WTC11 (cell line): ENCODE results near the gene GAPDHS. TPM values are rescaled to one million over a fixed set of nuclear protein-coding genes. Genes with fewer than 3 reads are reported as not detected.

Source experiments
- ATAC-seq: fragments of 200-7000 bp; cut with Tn5 transposase; 2 replicates; pipeline ENCODE4 v1.10.0; 2021; ENCODE audit warnings: mild to moderate bottlenecking, moderate library complexity
- CTCF ChIA-PET: fragments of 300-600 bp; sonication (Branson Sonifier 250); formaldehyde crosslinking; loops from one replicate; lab custom pipeline; 2021; ENCODE audit warnings: antibody characterized with exemption; lab: Charles Lee
- POLR2A ChIA-PET: fragments of 350-600 bp; sonication (Branson Sonifier 250); formaldehyde crosslinking; loops from one replicate; lab custom pipeline; 2021; ENCODE audit warnings: antibody characterized with exemption; lab: Charles Lee
- DNase-seq: peaks from one replicate; pipeline ENCODE4 v3.0.0; 2021; ENCODE audit warnings: low spot score
- H3K27ac Mint-ChIP-seq: 2 replicates; pipeline ENCODE4 v1.8.0; 2021; ENCODE audit warnings: mixed read lengths
- H3K27me3 Mint-ChIP-seq: 2 replicates; pipeline ENCODE4 v1.8.0; 2021; ENCODE audit warnings: low read depth, mild to moderate bottlenecking, moderate library complexity, mixed read lengths
- H3K36me3 Mint-ChIP-seq: 2 replicates; pipeline ENCODE4 v1.8.0; 2021; ENCODE audit warnings: mixed read lengths
- H3K4me1 Mint-ChIP-seq: 2 replicates; pipeline ENCODE4 v1.8.0; 2022; ENCODE audit warnings: mixed read lengths
- H3K4me3 Mint-ChIP-seq: 2 replicates; pipeline ENCODE4 v1.8.0; 2021; ENCODE audit warnings: mild to moderate bottlenecking, moderate library complexity, mixed read lengths
- H3K9me3 Mint-ChIP-seq: 2 replicates; pipeline ENCODE4 v1.8.0; 2021; ENCODE audit warnings: mixed read lengths
- CTCF ChIP-seq: fragments of 200-600 bp; IDR thresholded peaks from 2 replicates; pipeline ENCODE4 v1.8.0; 2022; ENCODE audit warnings: antibody characterized with exemption
- FOXP1 ChIP-seq: sonication (generic); formaldehyde crosslinking; IDR thresholded peaks from 2 replicates; pipeline ENCODE4 v1.8.0; 2022; ENCODE audit warnings: missing genetic modification reagents, mild to moderate bottlenecking, moderate library complexity, borderline replicate concordance
- GRHL2 ChIP-seq: fragments of 250-450 bp; sonication (Bioruptor Pico); IDR thresholded peaks from 2 replicates; pipeline ENCODE4 v1.8.0; 2022; ENCODE audit warnings: mild to moderate bottlenecking, moderate library complexity; ENCODE audit not compliant: insufficient replicate concordance, severe bottlenecking
- GTF2I ChIP-seq: fragments of 250-450 bp; sonication (Bioruptor Pico); conservative IDR thresholded peaks from 2 replicates; pipeline ENCODE4 v1.4.0; 2021; ENCODE audit warnings: mild to moderate bottlenecking
- HMGA2 ChIP-seq: fragments of 250-450 bp; sonication (Bioruptor Pico); IDR thresholded peaks from 2 replicates; pipeline ENCODE4 v1.4.0; 2021; ENCODE audit warnings: mild to moderate bottlenecking, moderate library complexity
- NFATC4 ChIP-seq: fragments of 250-450 bp; sonication (Bioruptor Pico); IDR thresholded peaks from 2 replicates; pipeline ENCODE4 v1.9.0; 2021; ENCODE audit warnings: mild to moderate bottlenecking
- NR2C2 ChIP-seq: sonication (generic); formaldehyde crosslinking; IDR thresholded peaks from 2 replicates; pipeline ENCODE4 v1.8.0; 2022; ENCODE audit warnings: mild to moderate bottlenecking, missing genetic modification reagents
- OVOL2 ChIP-seq: fragments of 250-450 bp; sonication (Bioruptor Pico); IDR thresholded peaks from 2 replicates; pipeline ENCODE4 v1.9.0; 2021; ENCODE audit warnings: mild to moderate bottlenecking, borderline replicate concordance
- RELA ChIP-seq: sonication (generic); formaldehyde crosslinking; IDR thresholded peaks from 2 replicates; pipeline ENCODE4 v1.8.1; 2022; ENCODE audit warnings: missing genetic modification reagents, mild to moderate bottlenecking, borderline replicate concordance
- SMAD3 ChIP-seq: sonication (generic); formaldehyde crosslinking; IDR thresholded peaks from 2 replicates; pipeline ENCODE4 v1.8.0; 2022; ENCODE audit warnings: missing genetic modification reagents, mild to moderate bottlenecking, borderline replicate concordance
- TCF7 ChIP-seq: sonication (generic); formaldehyde crosslinking; IDR thresholded peaks from 2 replicates; pipeline ENCODE4 v1.8.0; 2022; ENCODE audit warnings: mild to moderate bottlenecking, low read depth, missing genetic modification reagents, moderate library complexity
- ZBTB21 ChIP-seq: sonication (generic); formaldehyde crosslinking; IDR thresholded peaks from 2 replicates; pipeline ENCODE4 v1.8.1; 2023; ENCODE audit warnings: mild to moderate bottlenecking, missing genetic modification reagents, borderline replicate concordance
- ZMAT4 ChIP-seq: fragments of 250-450 bp; sonication (Bioruptor Pico); IDR thresholded peaks from 2 replicates; pipeline ENCODE4 v1.9.0; 2021; ENCODE audit warnings: mild to moderate bottlenecking
- ZNF219 ChIP-seq: sonication (generic); formaldehyde crosslinking; IDR thresholded peaks from 2 replicates; pipeline ENCODE4 v1.8.0; 2023; ENCODE audit warnings: missing genetic modification reagents, mild to moderate bottlenecking, borderline replicate concordance
- ZNF317 ChIP-seq: sonication (generic); formaldehyde crosslinking; IDR thresholded peaks from 2 replicates; pipeline ENCODE4 v1.8.1; 2023; ENCODE audit warnings: low read depth, mild to moderate bottlenecking, moderate library complexity, missing genetic modification reagents, borderline replicate concordance
- ZNF671 ChIP-seq: fragments of 250-450 bp; sonication (Bioruptor Pico); IDR thresholded peaks from 2 replicates; pipeline ENCODE4 v1.8.0; 2021; ENCODE audit warnings: mild to moderate bottlenecking
- total RNA-seq: library from RNA; stranded (reverse); gene quantifications from 3 replicates; pipeline ENCODE4 v1.2.3, GENCODE V29; 2021
- TF ChIP-seq, protein P1 (sequence below): fragments of 250-450 bp; sonication (Bioruptor Pico); IDR thresholded peaks from 2 replicates; pipeline ENCODE4 v2.1.2; 2022; ENCODE audit warnings: mild to moderate bottlenecking, moderate library complexity
- TF ChIP-seq, protein P2 (sequence below): fragments of 250-450 bp; sonication (Bioruptor Pico); IDR thresholded peaks from 2 replicates; pipeline ENCODE4 v1.9.0; 2021; ENCODE audit warnings: mild to moderate bottlenecking
- TF ChIP-seq, protein P3 (sequence below): fragments of 250-450 bp; sonication (Bioruptor Pico); conservative IDR thresholded peaks from 2 replicates; pipeline ENCODE4 v1.9.0; 2021; ENCODE audit warnings: mild to moderate bottlenecking

The GAPDHS gene
- total RNA-seq, 1 experiment from 2014 or later: 0.20 TPM

- Mint-ChIP-seq H3K4me1 (peaks cover 3% of the 10 kb centered on the region), H3K36me3 (no peaks in the 10 kb centered on the region), H3K4me3 (no peak overlapping the region), H3K9me3 (no peaks in the 10 kb centered on the region), H3K27me3 (peaks cover 40% of the 10 kb centered on the region), H3K27ac (no peak overlapping the region)
- DNase-seq (no peak), ATAC-seq (no peak)
- TF ChIP-seq RELA (CRISPR knock-in tag) (no peak), NFATC4 (no peak), TCF7 (CRISPR knock-in tag) (no peak), HMGA2 (CRISPR knock-in tag) (no peak), SMAD3 (no peak)
- CTCF ChIA-PET: interaction anchor here (1.1 to 1.3 kb wide), 2 partner anchors 56 to 83 kb away, joined by 3 to 5 read pairs; no protein-coding TSS in a partner anchor
- POLR2A ChIA-PET: no interaction called here
Observed at GRCh38 chr19:35562336-35562735, 29.1 kb downstream of the GAPDHS start.

GRCh38 chr19:35562776-35563175, 29.5 kb downstream of the GAPDHS start:
- no peak overlapping the region for H3K27ac Mint-ChIP-seq
- DNase-seq: no peak
- ChIA-PET POLR2A (no interaction called here), CTCF (interaction anchor here (0.6 to 1.6 kb wide), 6 partner anchors 38 to 421 kb away, joined by 3 to 5 read pairs (median 3); partner anchors contain the start of gene COX6B1)
- no peaks in the 10 kb centered on the region for H3K9me3 Mint-ChIP-seq
- peaks cover 41% of the 10 kb centered on the region for H3K27me3 Mint-ChIP-seq
- H3K4me1 Mint-ChIP-seq: peaks cover 3% of the 10 kb centered on the region; the same call in 1 of the 2 replicates
- H3K4me3 Mint-ChIP-seq: no peak overlapping the region
- ATAC-seq: no peak
- no peaks in the 10 kb centered on the region for H3K36me3 Mint-ChIP-seq
- TF ChIP-seq ZNF317 (no peak), ZBTB21 (no peak)

DNA sequence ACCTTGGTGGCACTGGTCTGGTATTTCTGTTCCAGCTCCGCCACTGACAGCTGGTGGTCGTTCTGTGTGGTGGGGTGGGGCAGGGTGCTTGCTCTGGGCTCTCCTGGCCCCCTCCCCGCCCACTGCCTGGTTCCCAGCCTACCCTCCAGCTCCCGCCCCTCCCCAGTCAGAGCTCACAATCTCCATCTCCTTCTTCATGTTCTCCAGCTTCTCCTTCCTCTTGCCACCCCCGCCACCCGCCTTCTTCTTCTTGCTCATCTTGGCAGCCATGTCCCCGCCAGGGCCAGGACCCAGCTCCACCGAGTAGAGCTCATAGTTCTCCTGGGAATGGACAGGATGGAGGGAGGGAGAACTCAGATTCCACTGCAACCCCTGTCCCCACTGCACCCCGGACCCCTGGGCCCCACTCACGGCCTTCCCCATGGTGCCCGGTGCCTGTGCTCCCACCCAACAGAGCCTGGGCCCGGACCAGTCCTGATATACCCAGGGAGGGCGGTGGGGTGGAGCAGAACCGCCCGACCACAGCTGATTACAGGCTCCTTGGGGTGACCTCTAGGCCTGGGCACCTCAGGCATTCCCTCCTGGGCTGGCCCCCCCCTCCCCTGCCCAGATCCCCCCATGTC, 30.1 kb downstream of the GAPDHS start, which contains the start of gene ATP4A:
TSS of gene ATP4A (minus strand) at position 452 of the 623 bp plus-strand sequence. CDS start at position 423, 29 bp downstream.
- ChIA-PET POLR2A (no interaction called here), CTCF (interaction anchor here (0.6 to 1.6 kb wide), 6 partner anchors 38 to 422 kb away, joined by 3 to 5 read pairs (median 3); partner anchors contain the start of gene COX6B1)
- Mint-ChIP-seq H3K9me3 (no peaks in the 10 kb centered on the region), H3K4me3 (no peak within 1 kb of the TSS), H3K4me1 (peaks cover 3% of the 10 kb centered on the region; the same call in 1 of the 2 replicates), H3K27me3 (peaks cover 42% of the 10 kb centered on the region), H3K27ac (no peak within 1 kb of the TSS), H3K36me3 (no peaks in the 10 kb centered on the region)
- no peak for DNase-seq
- no peak for ATAC-seq
- TF ChIP-seq, protein P1, sequence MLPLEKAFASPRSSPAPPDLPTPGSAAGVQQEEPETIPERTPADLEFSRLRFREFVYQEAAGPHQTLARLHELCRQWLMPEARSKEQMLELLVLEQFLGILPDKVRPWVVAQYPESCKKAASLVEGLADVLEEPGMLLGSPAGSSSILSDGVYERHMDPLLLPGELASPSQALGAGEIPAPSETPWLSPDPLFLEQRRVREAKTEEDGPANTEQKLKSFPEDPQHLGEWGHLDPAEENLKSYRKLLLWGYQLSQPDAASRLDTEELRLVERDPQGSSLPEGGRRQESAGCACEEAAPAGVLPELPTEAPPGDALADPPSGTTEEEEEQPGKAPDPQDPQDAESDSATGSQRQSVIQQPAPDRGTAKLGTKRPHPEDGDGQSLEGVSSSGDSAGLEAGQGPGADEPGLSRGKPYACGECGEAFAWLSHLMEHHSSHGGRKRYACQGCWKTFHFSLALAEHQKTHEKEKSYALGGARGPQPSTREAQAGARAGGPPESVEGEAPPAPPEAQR (CRISPR knock-in tag): no peak
- TF ChIP-seq ZNF671 (CRISPR knock-in tag) (no peak), ZNF219 (CRISPR knock-in tag) (no peak), GRHL2 (CRISPR knock-in tag) (no peak), FOXP1 (no peak), NR2C2 (CRISPR knock-in tag) (no peak), CTCF (no peak), OVOL2 (CRISPR knock-in tag) (no peak), GTF2I (CRISPR knock-in tag) (no peak), RELA (CRISPR knock-in tag) (no peak), ZMAT4 (CRISPR knock-in tag) (no peak)
- TF ChIP-seq, protein P2, sequence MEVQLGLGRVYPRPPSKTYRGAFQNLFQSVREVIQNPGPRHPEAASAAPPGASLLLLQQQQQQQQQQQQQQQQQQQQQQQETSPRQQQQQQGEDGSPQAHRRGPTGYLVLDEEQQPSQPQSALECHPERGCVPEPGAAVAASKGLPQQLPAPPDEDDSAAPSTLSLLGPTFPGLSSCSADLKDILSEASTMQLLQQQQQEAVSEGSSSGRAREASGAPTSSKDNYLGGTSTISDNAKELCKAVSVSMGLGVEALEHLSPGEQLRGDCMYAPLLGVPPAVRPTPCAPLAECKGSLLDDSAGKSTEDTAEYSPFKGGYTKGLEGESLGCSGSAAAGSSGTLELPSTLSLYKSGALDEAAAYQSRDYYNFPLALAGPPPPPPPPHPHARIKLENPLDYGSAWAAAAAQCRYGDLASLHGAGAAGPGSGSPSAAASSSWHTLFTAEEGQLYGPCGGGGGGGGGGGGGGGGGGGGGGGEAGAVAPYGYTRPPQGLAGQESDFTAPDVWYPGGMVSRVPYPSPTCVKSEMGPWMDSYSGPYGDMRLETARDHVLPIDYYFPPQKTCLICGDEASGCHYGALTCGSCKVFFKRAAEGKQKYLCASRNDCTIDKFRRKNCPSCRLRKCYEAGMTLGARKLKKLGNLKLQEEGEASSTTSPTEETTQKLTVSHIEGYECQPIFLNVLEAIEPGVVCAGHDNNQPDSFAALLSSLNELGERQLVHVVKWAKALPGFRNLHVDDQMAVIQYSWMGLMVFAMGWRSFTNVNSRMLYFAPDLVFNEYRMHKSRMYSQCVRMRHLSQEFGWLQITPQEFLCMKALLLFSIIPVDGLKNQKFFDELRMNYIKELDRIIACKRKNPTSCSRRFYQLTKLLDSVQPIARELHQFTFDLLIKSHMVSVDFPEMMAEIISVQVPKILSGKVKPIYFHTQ (CRISPR knock-in tag): no peak
- TF ChIP-seq, protein P3, sequence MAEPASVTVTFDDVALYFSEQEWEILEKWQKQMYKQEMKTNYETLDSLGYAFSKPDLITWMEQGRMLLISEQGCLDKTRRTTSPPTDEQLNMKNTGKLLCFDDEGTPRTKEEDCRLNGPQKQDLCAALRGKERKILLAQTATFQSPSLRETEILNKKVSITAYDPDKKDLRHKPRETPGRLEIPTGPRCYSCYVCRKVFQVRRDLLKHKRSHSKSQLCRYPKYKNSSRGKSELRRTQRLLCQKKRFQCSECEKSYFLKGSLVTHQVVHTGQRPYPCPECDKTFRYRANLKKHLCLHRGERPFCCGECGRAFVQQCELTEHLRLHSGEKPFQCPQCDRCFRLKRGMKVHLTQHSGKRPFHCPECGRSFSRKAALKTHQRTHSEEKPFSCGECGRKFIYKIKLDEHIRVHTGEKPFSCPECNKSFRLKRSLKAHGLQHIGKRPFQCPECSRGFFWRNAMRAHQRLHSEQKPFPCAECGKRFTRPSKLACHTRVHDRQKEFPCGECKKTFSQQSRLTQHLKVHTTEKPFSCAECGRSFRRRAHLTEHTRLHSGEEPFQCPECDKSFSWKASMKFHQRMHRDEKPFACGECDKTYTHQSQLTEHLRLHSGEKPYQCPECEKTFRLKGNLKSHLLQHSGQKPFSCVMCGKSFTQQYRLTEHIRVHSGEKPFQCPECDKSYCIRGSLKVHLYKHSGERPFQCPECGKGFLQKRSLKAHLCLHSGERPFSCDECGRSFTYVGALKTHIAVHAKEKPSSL: no peak
